NCI-H345 treated with DMSO at 0.1 percent for 48 hours (cell line): ENCODE data around the gene UFM1.
"Not testable (repeated sequence)": the region's sequence is repeated elsewhere in the genome, so short reads cannot be mapped to it uniquely, and the experiment has no call there.

Experiments used
- DNase-seq: peaks from one replicate; lab custom pipeline; 2025; ENCODE audit not compliant: unreplicated experiment; lab: John Stamatoyannopoulos, UW

Gene UFM1

DNA sequence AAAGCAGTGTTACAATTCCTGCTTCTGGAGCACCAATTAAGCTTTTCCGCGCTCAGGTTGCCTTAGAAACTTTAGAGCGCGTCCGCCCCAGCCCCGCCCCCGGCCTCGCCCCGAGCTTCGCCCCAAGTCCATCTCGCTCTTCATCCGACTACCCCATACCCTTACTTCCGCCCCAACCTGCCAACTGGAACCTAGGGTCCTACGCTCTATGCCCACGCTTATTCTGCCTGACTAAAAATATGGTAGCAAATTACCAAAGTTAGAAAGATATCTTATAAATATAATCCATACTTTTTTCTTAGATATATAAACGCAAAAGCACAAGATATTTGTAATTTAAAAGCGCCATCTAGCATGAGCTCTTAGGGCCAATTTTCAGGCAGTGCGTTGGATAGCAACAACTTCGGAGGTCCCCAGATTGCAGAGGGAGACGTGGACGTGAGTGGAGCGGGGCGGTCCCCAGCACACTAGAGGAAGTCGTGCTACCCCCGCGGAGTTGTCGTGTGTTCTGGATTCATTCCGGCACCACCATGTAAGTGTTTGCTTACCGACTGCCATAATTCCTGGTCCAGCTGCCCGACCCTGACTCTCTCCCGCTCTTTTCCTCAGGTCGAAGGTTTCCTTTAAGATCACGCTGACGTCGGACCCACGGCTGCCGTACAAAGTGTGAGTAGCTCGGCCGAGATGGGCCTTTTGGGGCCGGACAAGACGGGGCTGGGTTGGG is at the start of gene UFM1:
Gene UFM1, plus strand, starts transcription at position 462 of the 724 bp plus-strand sequence. Its CDS starts 69 bp downstream, at position 531.
- DNase-seq = peak; percentile 92

DNA sequence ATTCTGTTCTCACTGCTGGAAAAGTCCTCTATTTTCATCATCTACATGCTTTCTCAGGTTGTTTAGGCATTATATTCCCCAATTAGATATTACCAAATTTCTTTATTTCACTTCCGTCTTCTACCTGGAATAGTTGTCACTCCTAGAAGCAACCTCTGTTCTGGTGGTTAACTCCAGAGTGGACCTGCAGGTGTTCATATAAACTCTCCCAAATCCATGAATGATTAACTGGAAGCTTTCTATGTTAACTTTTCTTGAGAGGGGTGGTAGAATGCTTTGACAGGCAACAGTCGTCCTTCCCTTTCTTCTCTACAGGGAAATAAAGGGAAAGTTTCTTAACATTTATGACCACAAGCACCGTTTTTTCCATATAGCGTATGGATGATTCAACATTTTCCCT is 48.4 kb upstream of the UFM1 start:
- DNase-seq = no peak

DNA sequence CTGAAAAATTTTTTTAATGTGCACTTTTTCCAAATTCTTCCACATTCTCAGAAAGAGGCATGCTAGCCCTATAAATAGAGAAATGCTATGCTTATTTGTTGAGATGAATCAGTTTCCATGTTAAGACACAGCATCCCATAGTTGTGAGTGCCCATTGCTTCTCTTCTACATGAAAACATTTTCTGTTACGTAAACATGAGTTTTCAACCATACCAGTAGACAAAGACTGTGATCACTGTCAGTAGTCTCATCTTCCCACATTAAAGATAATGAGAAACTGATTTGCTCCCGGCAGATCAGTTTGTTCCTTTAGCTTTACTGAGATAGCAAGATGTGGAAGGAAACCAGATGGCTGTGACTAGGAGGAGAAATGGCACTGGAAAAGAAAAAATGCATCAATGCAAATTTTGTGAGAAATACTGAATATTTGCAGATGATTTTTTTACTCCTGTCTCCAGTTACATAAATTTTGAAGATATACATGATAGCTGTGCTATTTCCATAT is 45.8 kb upstream of the UFM1 start:
- no peak for DNase-seq

GRCh38 chr13:38308736-38309135 is 40.9 kb upstream of the UFM1 start:
- DNase-seq = no peak

DNA sequence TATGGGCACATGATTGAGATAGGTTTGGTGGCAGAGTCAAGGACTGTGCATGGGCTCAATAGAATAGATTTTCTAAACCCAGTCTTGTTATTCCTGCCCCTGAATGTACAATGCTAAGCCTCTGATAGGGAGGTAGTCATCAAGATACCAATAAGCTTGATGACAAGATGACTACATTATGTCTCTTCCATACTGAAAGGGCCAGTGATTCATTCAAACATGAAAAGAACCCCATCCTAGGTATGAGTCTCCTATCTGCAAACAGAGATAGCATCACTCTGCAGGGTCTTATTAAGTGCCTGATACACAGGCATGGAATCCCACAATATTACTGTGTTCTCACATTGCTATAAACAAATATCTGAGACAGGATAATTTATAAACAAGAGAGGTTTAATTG is 40.3 kb upstream of the UFM1 start:
- DNase-seq = no peak

DNA sequence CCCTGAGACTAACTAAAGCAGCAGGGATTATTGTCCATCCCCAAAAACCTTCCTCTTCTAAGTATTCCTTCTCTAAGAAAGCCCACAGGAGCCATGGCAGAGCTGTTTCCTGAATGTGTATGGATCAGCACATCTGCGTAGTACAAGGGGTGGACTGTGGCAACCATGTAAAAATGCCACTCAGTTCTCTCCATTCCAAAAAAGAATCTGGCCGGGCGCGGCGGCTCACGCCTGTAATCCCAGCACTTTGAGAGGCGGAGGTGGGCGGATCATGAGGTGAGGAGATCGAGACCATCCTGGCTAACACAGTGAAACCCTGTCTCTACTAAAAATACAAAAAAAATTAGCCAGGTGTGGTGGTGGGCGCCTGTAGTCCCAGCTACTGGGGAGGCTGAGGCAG is 38.5 kb upstream of the UFM1 start:
- DNase-seq = not testable (repeated sequence)

DNA sequence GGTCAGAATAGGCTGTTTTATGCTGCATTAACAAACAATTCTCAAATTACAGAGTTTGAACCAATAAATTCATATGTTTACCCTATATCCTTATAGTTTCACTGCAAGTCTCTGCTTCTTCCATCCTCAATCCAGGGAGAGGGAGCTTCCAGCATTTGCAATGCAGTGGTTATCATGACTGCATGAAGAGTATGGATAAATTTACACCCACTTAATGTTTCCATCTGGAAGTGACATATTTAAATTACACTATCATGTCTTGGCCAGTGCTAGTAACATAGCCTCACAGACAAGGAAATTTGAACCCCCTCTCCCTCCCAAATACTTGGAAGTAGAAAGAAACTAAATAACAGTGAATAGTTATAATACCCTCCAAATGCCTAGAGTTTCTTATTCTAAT is 33.5 kb upstream of the UFM1 start:
- DNase-seq = no peak

DNA sequence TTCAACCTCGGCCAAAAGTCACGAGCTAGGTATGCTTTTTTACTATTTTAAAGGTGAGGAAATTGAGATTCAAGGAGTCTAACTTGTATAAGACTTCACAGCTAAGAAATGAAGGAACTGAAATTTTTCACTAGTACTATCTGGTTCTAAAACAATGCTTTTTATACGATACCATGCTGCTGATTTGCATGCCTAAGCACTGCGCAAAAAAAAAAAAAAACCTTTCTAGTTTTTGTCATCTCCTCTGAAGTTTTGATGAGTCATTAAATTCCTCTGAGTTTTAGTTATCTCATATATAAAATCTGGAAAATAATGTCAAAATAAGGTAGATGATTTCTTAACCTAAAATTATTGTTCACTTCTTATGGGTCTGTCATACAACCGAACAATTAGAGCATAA is 28.0 kb upstream of the UFM1 start:
- DNase-seq = no peak

DNA sequence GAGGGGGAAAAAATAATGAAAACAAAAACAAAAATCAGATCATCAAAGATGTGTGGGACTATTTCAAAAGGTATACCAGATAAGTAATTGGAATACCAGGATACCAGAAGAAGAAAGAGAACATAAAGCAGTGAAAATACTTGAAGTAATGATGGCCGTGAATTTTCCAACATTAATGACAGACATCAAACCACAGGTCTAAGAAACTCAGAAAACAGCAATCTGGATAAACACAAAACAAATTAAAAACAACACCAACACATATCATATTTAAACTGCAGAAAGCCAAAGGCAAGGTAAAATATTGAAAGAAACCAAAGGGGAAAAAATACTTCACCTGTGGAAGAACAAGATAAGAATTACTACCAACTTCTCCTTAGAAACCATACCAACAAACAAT is 24.2 kb upstream of the UFM1 start:
- DNase-seq = no peak

DNA sequence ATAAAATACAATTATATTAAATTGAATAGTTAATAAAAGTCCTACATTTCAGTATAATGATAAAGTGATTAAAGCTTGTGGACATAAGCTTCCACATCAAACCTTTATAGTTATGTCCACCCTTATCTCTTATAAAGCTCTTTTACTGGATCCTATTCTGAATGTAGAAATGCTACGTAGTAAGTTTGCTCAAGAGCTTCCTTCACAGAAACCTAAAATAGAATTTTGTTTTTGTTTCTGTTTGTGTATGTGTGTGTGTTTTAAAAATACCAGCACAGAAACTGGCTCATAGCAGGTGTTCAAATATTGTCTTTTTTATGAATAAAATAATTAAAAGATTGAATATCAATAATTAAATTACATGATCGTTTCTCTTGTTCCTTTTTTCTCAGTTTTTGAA is 21.0 kb upstream of the UFM1 start:
- DNase-seq = no peak

DNA sequence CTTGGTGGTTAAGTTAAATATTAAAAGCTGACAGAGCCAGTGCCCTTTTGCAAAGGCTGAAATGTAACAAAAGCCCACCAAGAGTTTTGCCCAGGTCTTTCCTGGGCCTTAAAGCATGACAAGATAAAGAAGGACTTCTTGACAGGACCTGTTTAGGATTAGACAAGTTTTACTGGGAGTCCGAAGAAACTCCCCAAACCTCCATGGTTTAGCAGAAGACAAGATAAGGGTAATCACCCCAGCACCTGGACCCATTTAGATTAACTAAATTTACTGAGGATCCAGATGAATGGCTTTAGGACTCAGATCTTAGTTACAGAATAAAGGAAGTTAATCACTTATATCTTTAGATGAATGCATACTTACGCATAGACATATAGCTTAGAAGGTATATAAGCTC is 14.8 kb upstream of the UFM1 start:
- no peak for DNase-seq

GRCh38 chr13:38338089-38338488 is 11.6 kb upstream of the UFM1 start:
- DNase-seq = no peak

DNA sequence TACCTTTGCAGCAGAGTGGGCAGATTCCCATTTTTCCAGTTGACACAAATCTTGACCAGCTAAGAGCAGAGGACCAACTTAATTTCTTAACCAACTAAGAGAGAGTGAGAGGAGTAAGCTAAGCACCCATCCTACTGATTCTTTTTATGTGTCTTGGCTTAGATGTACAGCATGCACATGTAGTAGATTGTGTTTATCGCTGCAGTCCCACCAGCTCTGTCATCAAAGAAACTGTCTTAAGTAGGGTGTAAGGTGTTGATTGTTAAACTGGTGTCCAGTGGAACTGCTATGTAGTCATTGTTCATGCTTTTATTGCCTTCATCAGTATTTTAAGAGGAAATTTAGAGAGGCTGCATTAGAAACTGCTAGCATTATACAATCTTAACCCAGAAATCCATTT is 9.0 kb upstream of the UFM1 start:
- DNase-seq = no peak

GRCh38 chr13:38341149-38341692 is 8.4 kb upstream of the UFM1 start:
- no peak for DNase-seq

- DNase-seq = peak; percentile 62
These were observed 2.9 kb upstream of the UFM1 start for GRCh38 chr13:38346764-38347163.

DNA sequence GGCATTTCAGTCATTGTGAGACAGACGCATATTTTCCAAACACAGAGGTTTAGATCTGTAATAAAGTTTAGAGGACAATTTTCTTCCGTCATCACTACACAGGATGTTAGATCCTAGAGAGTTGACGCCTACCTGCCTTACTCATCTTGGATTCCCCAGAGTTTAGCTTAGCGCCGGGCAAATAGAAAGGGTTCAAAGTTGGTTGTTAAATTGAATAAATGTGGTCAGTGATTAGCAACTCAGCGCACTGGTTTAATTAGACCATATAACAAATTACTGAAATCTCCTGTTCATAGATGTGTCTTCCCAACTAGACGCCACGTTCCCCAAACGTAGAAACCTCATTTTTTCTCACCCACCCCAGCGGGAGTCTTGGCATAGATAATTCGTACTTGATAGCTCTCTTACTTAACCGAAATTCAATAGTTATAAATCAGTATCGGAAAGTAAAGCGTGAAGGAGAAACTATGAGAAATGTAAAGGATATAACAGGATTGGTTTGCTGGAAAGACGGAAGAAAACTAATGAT is 726 bp upstream of the UFM1 start:
- no peak for DNase-seq

DNA sequence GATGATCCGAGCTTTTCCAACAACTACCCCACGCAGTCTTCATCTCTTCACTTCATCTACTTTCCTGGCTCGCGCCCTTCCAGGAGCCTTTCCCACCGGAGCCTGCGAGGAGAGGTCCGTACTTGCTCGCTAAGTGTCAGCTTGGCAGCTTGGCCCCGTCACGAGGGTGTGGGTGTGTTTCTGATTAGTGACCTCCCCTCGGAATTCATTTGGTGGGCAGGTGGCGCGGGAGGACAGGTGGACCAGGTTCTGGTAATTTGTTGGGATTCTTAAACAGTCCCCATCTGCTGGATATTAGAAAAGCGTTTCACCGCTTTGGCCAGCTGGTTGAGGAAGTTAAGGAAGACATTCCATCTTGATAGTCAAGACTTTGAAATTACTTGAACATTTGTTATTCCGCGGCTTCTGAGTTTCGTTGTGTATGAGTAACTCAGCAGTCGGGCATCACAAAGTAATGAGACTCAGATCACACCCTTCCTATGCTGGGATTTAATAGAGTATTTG is 515 bp downstream of the UFM1 start:
- DNase-seq = no peak

DNA sequence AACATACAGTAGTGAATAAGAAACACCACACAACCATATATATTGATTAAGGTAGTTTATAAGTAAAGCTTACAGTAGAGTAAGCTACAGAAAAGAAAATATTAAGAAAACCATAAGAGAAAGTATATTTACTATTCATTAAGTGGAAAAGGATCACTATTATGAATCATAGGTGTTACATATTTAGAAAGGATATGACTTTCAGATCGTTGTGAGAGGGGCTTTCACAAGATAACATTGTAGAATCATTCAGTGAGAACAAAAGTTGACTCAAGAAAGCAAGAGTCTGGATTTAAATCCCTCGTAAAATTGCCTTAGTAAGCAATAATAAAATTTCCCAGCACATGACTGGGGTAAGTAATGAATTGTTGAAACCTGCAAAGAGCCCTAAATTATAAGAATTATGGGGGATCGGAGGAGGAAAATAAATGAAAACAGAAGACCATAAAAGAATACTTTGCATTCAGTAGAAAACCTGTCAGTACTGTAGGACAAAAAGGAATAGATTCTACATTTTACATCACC is 6.0 kb downstream of the UFM1 start:
- DNase-seq = no peak

DNA sequence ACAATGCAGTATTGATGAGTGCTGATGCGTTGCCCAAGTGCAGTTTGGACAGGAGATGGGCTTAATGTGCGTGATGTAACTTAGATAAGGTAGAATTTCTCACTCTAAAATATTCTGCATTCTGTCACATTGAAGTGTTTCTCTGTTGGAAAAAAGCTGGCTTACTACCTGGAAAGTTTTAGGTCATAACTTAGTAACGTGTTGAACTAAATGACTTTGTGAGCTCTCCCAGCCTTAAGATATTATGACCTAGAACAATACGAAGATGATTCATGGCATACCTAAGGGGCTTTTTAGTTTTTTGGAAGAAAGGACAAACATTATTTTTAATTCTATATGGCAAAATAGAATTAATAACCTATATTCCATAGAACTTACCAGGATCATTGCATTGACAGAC is 9.0 kb downstream of the UFM1 start:
- no peak for DNase-seq

- no peak for DNase-seq
These were observed 12.1 kb downstream of the UFM1 start for GRCh38 chr13:38361542-38362262.

- DNase-seq = no peak
These were observed 13.6 kb downstream of the UFM1 start for GRCh38 chr13:38363219-38363618.

GRCh38 chr13:38363746-38364145 is 14.1 kb downstream of the UFM1 start:
- DNase-seq = not testable (repeated sequence)
